Fibroblast of skin of scalp (primary cell): ENCODE results near the gene TTC28.
"Not testable (repeated sequence)": the region's sequence is repeated elsewhere in the genome, so short reads cannot be mapped to it uniquely, and the experiment has no call there.

ENCODE experiments used
- DNase-seq: peaks from one replicate; pipeline ENCODE4 v3.0.0-alpha.2; 2013

The TTC28 gene

GRCh38 chr22:28094771-28095170 is 584.9 kb downstream of the TTC28 start:
- DNase-seq = no peak

GRCh38 chr22:28093711-28094110 is 585.9 kb downstream of the TTC28 start:
- DNase-seq = no peak

- DNase-seq = no peak
These were observed 588.2 kb downstream of the TTC28 start for GRCh38 chr22:28091486-28091885.

- DNase-seq = not testable (repeated sequence)
These were observed 590.1 kb downstream of the TTC28 start for GRCh38 chr22:28089541-28089940.

- no peak for DNase-seq
These were observed 602.5 kb downstream of the TTC28 start for GRCh38 chr22:28077166-28077565.

- DNase-seq = peak; percentile 90
These were observed 604.2 kb downstream of the TTC28 start for GRCh38 chr22:28075358-28075981.

- no peak for DNase-seq
These were observed 605.1 kb downstream of the TTC28 start for GRCh38 chr22:28074526-28074925.

- peak; percentile 19 for DNase-seq
These were observed 607.6 kb downstream of the TTC28 start for GRCh38 chr22:28072066-28072465.

- DNase-seq = no peak
These were observed 610.8 kb downstream of the TTC28 start for GRCh38 chr22:28068826-28069225.

- DNase-seq = peak; percentile 63
These were observed 614.7 kb downstream of the TTC28 start for GRCh38 chr22:28064920-28065319.

GRCh38 chr22:28063656-28064055 is 616.0 kb downstream of the TTC28 start:
- no peak for DNase-seq

GRCh38 chr22:28060594-28060993 is 619.0 kb downstream of the TTC28 start:
- not testable (repeated sequence) for DNase-seq

- DNase-seq = no peak
These were observed 621.6 kb downstream of the TTC28 start for GRCh38 chr22:28058036-28058435.

- DNase-seq = no peak
These were observed 624.8 kb downstream of the TTC28 start for GRCh38 chr22:28054819-28055208.

- DNase-seq = peak; percentile 68
These were observed 625.5 kb downstream of the TTC28 start for GRCh38 chr22:28053896-28054818.

GRCh38 chr22:28052825-28053269 is 626.8 kb downstream of the TTC28 start:
- no peak for DNase-seq

- DNase-seq = peak; percentile 72
These were observed 627.8 kb downstream of the TTC28 start for GRCh38 chr22:28051787-28052356.

GRCh38 chr22:28051091-28051786 is 628.4 kb downstream of the TTC28 start:
- no peak for DNase-seq

GRCh38 chr22:28048529-28048928 is 631.1 kb downstream of the TTC28 start:
- DNase-seq = no peak

- no peak for DNase-seq
These were observed 631.9 kb downstream of the TTC28 start for GRCh38 chr22:28047740-28048139.

- no peak for DNase-seq
These were observed 633.5 kb downstream of the TTC28 start for GRCh38 chr22:28046100-28046499.

- DNase-seq = no peak
These were observed 635.0 kb downstream of the TTC28 start for GRCh38 chr22:28044546-28045173.
